AG09309 (cell line): ENCODE results near the gene NEUROG1.

ENCODE experiments used
- DNase-seq: peaks from one replicate; pipeline ENCODE4 v3.0.0-alpha.2; 2010; ENCODE audit warnings: low read depth
- H3K4me3 ChIP-seq: 2 replicates; pipeline ENCODE4 v1.5.1; 2011; ENCODE audit warnings: mild to moderate bottlenecking, low read depth, low read length, moderate library complexity; ENCODE audit not compliant: control insufficient read depth
- CTCF ChIP-seq: IDR thresholded peaks from 2 replicates; pipeline ENCODE4 v1.5.1; 2011; ENCODE audit warnings: mild to moderate bottlenecking, low read depth, low read length, inconsistent platforms; ENCODE audit not compliant: insufficient read depth, control insufficient read depth; ENCODE audit errors: missing control alignments

Gene NEUROG1

GRCh38 chr5:135555530-135555929 lies 19.8 kb upstream of the NEUROG1 start:
- TF ChIP-seq CTCF = no peak
- no peak for DNase-seq
- H3K4me3 ChIP-seq = no peak overlapping the region

GRCh38 chr5:135553688-135554462 lies 18.1 kb upstream of the NEUROG1 start:
- peak overlapping the region; percentile 26 for H3K4me3 ChIP-seq
- no peak for DNase-seq
- TF ChIP-seq CTCF = peak; percentile 51

- peak; percentile 33 for DNase-seq
- TF ChIP-seq CTCF = peak; percentile 89
Observed at GRCh38 chr5:135551593-135552447, 16.1 kb upstream of the NEUROG1 start.

GRCh38 chr5:135549413-135549812 lies 13.6 kb upstream of the NEUROG1 start:
- H3K4me3 ChIP-seq = no peak overlapping the region
- DNase-seq = no peak
- no peak for TF ChIP-seq CTCF

More at GRCh38 chr5:135551593-135552447, 16.1 kb upstream of the NEUROG1 start:
- no peak overlapping the region for H3K4me3 ChIP-seq

- no peak for TF ChIP-seq CTCF
- DNase-seq = no peak
- no peak overlapping the region for H3K4me3 ChIP-seq
Observed at GRCh38 chr5:135547590-135548254, 12.0 kb upstream of the NEUROG1 start.

GRCh38 chr5:135546912-135547311 lies 11.1 kb upstream of the NEUROG1 start:
- no peak overlapping the region for H3K4me3 ChIP-seq
- no peak for DNase-seq
- TF ChIP-seq CTCF = no peak
